ENCODE data around the gene MARCHF9.
"Not testable (repeated sequence)": the region's sequence is repeated elsewhere in the genome, so short reads cannot be mapped to it uniquely, and the experiment has no call there.

The MARCHF9 gene

DNA sequence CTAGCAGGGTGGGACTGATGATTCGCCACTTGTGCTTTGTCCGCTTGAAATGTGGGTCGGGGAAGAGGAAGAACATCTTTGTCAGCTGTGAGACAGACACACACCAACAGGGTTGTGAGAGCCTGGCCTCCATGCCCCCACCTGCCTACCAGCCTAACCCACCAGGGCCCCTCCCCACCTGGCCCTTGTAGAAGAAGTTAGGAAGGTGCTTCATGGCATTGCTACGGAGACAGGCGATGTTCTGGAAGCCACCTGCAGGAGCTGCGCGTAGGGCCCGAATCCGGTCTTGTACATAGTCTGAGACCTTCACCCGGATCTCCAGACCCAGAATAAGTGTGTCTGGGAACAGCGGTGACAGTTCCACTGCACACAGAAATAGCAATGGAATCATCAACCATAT, 14.7 kb downstream of the MARCHF9 start:
- DNase-seq (ENCODE audit: low read depth in 2 of 2), result no peak

DNA sequence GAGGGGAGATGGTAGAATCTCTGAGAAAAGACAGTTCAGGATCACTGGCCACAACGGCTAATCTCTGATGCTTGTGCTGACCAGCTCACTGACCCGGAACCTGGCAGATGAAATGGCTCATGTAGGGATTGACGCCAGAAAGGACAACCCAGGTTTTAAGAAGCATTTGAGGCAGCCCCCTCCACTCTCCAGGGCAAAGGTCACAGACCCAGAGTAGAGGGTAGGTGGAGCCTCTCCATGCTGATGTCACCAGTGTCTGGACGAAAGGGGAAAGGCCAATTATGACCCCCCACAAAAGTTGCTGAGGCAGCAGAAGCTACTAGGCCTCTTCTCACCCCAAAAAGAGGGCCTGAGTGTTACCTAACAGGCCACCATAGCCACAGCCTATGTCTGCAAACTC, 15.8 kb downstream of the MARCHF9 start:
- no peak for DNase-seq (ENCODE audit: low read depth in 2 of 2)

DNA sequence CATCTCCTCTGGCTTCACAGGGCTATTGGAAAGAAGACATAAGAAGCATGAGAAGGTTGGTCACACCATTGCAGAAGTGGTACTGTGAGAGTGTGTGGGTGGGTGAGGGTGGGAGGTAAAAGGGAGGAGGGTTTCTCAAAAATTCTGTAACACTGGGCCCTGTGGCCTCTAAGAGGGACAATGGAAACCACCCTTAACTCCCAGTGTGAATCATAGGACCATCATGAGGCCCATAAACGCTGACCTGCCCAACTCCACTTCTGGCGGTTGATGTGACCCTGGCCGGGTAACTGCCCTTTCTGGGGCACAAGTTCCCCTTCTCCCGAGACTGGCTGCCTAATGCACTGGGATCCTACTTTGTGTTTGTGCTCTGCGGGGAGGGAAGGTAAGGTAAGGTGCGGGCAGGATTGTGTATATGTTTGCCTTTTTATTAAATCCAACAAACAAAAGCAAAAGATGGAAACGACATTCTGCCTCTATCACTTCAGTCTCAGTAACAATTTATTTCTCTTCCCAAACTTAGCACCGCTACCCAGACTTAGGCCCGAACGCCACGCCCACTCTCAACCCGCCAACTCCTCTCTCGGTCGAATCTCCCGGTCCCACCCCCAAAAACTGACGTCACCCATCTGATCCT, 16.5 kb downstream of the MARCHF9 start:
- DNase-seq (ENCODE audit: low read depth in 2 of 2), result peak; percentile 81 to 83

DNA sequence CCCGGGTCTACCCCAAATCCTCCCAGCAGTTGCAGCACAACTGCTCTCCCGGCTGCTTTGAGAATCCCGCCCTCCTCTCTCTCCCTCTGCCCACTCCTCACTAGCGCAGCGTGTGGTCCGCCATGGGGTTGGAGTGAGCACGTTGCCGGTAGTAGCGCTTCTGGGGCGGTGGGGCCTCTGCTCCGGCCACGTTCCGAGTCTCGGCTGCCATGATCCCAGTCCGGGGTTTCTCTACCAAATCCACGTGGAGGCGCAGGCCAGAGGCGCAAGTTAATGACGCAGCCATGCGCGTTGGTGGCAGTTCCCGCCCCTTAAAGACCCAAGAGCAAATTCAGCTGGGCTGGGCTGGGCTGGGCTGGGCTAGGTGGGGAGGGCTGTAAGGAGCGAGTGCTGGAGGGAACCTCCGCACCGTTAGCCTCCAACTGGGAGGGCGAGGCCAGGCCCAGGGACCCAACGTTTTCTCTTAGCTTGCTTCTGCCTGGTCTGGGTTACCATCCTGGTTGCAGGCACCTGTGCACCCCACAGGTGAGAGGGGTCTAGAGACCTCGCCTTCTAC, 17.0 kb downstream of the MARCHF9 start, which contains the start of gene METTL1:
TSS of gene METTL1 (minus strand) at position 233 of the 556 bp plus-strand sequence. CDS start at position 211, 22 bp downstream.
- peak; percentile 92 to 93 for DNase-seq (ENCODE audit: low read depth in 2 of 2)

DNA sequence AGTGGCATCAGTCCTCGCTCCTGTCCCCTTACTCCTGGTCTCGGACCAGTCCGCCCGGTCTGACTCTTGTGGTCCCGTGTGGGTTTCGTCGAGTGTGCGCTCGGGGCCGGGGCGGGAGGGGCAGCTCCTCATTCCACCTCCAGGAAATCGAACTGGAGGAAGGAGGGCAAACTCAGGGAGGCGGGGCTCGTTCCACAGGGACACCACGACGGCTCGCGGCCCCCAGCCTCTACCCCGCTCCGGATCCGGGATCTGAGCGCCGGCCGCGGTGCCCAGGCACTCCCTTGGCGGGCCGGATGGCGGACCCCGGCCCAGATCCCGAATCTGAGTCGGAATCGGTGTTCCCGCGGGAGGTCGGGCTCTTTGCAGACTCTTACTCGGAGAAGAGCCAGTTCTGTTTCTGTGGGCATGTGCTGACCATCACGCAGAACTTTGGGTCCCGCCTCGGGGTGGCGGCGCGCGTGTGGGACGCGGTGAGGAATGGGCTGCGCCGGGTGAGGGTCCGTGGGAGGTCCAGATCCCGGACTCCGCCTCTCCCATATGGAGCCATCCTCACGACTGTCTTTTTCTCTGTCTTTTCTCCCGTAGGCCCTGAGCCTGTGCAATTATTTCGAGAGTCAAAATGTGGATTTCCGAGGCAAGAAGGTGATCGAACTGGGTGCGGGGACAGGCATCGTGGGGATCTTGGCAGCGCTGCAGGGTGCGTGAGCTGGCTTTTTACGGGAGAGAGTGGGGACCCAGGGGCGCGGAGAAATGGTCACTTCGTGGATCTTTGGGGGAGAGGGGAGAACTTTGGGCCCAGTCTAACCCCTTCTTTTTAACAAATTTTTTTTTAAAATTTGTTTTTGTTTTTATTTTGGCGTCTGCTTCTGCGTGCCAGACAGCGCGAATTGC, 17.8 kb downstream of the MARCHF9 start, which contains the start of gene EEF1AKMT3:
TSS of gene EEF1AKMT3 (plus strand) at position 186 of the 894 bp plus-strand sequence. CDS start at position 297, 111 bp downstream.
- DNase-seq (ENCODE audit: low read depth in 2 of 2), result no peak

DNA sequence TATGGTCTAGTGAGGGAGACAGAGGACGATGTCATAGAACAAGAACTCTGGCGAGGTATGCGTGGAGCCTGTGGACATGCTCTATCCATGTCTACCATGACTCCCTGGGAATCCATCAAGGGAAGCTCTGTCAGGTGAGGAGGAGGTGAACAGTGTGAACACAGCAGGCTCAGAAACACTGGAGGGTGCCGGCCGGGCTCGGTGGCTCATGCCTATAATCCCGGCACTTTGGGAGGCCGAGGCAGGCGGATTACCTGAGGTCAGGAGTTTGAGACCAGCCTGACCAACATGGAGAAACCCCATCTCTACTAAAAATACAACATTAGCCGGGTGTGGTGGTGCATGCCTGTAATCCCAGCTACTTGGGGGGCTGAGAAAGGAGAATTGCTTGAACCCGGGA, 19.7 kb downstream of the MARCHF9 start:
- not testable (repeated sequence) for DNase-seq (ENCODE audit: low read depth in 2 of 2)

DNA sequence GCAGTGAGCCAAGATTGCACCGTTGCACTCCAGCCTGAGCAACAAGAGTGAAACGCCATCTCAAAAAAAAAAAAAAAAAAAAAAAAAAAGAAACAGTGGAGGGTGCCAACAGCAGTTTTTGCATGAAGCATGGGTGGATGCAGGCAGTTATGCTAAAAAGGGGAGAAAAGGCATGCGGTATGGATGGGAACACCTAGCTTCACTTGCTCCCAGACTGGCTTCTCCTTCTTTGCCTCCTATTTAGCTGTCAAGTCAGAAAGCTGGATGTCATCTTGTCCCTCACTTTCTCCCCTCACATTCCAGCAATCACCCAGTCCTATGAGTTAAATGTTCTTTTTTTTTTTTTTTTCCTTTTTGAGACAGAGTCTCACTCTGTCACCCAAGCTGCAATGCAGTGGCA, 20.1 kb downstream of the MARCHF9 start:
- no peak for DNase-seq (ENCODE audit: low read depth in 2 of 2)

DNA sequence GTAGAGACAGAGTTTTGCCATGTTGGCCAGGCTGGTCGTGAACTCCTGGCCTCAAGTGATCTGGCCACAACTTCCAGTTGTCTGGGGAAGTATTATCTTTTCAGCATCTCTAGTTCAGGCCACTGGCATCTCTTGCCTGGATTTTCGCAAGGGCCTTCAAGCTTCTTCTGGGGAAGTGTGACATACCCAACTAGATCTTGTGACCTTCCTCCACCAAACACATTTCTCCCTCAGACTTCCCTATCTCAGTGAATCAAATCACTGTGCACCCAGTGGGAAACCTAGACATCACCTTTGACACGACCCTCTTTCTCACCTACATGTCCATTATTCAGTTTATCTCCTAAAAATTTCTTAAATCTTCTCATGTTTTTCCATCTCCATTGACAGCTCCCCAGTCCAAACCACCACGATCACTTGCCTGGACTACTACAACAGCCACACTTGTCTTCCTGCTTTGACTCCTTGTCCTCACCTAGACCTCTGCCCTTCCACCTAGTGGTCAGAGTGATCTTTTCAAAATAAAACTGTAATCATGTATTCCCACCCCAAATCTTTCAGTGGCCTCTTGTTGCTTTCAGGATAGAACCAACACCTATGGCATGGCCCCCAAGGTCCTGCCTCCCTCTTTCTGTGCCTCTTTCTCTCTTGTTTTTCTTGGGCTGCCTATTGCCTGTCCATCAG, 20.8 kb downstream of the MARCHF9 start:
- DNase-seq (ENCODE audit: low read depth in 2 of 2), result no peak

DNA sequence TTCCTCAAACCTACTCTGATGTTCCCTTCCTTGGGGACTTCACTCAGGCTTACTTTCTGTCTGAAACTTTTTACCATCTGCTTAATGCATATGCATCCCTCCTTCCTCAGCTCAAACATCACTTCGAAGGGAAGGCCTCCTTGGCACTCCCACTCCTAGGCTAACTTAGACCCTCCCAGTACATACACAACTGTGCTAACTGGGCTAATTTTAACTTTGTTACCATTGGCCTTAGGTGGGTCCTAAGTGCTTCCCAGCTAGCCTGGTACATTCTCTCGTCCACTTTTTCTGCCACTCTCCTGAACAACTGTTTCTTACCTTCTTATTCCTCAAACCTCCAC, 21.3 kb downstream of the MARCHF9 start:
- DNase-seq (ENCODE audit: low read depth in 2 of 2), result no peak

DNA sequence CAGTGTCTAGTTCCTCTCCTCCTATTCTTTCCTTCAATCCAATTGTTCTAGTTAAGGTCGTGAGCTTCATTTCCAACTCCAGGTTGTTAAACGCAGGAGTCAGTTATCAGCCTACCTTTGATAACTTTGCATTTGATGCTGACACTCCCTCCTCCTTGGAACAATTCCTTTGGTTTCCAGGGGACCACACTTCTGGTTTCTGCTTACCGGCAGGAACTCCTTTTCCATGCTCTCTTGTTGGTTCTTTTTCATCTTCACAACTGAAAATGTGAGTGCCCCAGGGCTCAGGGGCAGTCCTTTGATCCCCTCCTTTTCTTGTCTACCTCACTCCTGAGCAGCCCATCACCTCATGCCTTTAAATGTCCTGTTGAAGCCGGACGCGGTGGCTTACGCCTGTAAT, 22.5 kb downstream of the MARCHF9 start:
- no peak for DNase-seq (ENCODE audit: low read depth in 2 of 2)

DNA sequence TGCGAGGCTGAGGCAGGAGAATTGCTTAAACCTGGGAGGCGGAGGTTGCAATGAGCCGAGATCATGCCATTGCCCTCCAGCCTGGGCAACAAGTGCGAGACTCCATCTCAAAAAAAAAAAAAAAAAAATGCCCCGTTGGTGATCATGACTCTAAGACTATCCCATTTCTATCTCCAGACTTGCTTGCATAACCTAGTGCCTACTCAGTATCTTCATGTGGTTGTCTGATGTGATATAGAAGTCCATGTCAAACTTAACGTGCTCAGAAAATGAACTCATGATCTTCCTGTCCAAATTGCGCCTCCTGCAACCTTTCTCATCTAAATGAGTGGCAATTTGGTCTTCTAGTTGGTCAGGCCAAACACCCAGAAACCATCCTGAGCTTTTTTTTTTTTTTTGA, 23.0 kb downstream of the MARCHF9 start:
- no peak for DNase-seq (ENCODE audit: low read depth in 2 of 2)

DNA sequence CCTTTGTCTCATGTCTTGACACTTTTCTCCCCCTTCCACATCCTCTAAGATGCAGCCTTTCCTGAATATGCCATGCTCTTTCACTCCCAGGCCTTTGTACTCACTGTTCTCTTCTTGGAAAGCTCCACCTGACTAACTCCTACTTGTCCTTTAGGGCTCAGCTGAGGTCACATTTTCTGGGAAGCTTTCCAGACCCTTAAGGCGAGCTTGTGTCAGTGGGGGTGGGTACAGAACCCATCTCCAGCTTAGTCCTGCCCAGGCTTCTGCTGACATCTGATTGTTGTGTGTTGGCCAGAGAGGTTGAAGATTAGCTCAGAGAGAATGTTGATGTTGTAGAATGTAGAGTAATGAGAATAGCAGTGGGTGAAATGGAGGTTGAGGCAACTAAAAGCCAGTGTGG, 24.8 kb downstream of the MARCHF9 start:
- DNase-seq (ENCODE audit: low read depth in 2 of 2), result no peak

DNA sequence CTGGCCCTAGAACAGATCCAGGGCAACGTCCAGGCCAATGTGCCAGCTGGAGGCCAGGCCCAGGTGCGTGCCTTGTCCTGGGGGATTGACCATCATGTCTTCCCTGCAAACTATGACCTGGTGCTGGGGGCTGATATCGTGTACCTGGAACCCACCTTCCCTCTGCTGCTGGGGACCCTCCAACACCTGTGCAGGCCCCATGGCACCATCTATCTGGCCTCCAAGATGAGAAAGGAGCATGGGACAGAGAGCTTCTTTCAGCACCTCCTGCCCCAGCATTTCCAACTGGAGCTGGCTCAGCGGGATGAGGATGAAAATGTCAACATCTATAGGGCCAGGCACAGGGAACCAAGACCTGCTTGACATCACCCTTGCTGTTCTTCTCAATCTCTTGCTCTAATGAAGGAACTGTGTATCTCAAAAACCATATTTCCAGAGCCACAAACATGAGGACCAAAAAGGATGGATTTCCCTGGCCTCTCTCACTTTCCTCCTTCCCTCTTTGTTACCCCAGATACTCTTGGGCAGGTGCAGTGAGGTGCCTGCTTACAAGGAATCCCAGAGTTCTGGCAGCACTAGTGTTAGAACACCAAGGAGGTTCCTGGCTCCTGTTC, 25.5 kb downstream of the MARCHF9 start:
- DNase-seq (ENCODE audit: low read depth in 2 of 2), result no peak

DNA sequence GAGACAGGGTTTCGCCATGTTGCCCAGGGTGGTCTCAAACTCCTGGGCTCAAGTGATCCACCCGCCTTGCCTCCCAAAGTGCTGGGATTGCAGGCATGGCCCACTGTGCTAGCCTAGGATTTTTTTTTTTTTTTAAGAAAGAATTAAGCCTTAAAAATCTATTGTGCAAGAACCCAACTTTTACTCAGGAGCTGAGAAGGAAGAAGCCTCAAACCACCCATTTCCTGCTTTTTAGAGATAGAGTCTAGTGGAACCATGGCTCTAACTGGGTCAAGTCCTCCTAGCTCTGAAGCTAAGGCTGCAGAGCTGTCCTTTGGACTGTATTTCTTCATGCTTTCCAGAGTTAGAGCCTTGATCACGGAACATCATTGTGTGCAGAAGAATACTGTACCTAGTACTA, 26.3 kb downstream of the MARCHF9 start:
- no peak for DNase-seq (ENCODE audit: low read depth in 2 of 2)

DNA sequence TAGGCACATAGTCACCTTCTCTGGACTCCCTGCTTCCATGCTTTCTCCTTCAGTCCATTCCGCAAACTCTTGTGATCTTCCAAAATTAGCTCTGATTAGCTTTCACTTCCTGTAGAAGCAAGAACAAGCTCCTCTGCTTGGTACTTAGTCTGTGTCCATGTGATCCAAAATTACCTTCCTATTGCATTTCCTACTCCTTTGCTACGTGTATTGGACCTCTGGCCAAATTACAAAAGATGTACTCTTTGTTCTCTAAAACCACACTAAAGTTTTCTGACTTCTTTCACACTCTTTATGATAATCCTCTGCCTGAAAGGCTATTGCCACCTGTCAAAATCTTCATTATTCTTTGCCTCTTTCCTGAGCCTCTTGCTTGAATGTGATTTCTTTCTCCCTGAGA, 26.9 kb downstream of the MARCHF9 start:
- DNase-seq (ENCODE audit: low read depth in 2 of 2), result no peak

DNA sequence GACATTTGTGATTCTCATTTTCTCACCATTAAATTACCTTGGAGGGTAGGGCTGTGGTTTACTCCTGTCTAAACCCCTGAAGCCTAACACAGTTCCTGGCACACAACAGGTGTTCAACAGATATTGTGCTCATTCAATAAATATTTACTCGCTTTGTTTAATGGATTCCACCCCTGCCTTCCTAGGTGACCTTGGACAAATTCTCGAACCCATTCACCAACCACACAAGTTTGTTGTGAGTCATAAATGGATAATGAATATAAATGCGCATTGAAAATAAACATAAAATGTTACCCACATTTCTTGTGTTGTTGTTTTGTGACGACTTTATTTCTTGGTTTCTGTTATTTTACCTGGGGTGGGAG, 27.3 kb downstream of the MARCHF9 start:
- DNase-seq (ENCODE audit: low read depth in 2 of 2), result no peak

DNA sequence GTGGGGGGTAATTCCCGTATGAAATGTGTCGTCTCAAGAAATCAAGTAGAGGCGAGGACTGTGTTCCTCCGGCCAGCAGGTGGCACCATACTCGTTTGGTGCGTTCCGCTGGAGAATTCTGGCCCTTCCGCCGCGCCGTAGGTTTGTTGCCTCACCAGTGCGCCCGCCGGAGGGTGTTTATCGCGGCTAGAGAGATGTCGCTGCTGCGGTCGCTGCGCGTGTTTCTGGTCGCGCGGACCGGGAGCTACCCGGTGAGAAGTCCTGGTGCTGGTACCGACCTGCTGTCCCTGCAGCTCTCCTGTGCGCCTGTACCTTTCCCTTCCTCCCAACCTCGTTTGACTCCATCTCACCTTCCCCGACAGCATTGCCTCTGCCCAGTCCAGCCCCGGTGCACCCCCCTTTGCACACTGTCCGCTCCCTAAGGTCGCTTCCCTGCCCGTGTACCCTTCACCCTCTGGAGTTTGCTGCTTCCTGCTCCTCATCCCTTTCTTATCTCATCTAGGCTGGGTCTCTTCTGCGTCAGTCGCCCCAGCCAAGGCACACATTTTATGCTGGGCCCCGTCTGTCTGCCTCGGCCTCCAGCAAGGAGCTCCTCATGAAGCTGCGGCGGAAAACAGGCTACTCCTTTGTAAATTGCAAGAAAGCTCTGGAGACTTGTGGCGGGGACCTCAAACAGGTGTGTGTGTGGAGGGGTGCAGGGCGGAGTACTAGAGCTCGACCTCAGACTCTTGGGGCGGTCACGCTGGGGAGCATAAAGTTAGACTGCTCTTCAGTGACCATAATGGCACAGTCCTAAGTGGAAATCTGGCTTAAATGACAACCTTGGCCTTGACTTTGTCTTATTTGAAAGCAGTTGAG, 27.9 kb downstream of the MARCHF9 start, which contains the start of gene TSFM:
TSS of gene TSFM (plus strand) at position 180 of the 858 bp plus-strand sequence. CDS start at position 195, 15 bp downstream.
- DNase-seq (ENCODE audit: low read depth in 2 of 2), result peak; percentile 82 to 85

DNA sequence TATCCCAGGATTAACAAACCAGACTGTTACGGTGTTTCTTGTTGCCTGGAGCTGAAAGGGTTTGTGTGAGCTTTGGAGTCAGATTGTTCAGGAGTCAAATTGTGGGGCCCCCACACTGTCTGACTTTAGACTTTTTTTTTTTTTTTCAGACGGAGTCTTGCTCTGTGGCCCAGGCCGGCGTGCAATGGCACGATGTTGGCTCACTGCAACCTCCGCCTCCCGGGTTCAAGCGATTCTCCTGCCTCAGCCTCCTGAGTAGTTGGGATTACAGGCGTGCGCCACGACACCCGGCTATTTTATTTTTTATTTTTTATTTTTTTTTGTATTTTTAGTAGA, 28.5 kb downstream of the MARCHF9 start:
- DNase-seq (ENCODE audit: low read depth in 2 of 2), result no peak

DNA sequence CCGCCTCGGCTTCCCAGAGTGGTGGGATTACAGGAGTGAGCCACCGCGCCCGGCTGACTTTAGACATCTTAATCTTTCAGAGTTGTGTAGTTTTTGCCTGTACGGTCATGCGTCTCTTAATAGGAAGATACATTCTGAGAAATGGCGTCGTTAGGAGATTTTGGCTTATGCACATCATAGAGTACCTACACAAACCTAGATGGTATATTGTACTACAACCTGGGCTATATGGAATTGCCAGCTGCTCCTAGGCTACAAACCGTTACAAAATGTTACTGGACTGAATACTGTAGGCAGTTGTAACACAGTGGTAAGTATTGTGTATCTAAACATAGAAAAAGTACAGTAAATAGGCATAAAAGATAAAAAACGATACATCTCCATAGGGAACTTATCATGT, 29.0 kb downstream of the MARCHF9 start:
- no peak for DNase-seq (ENCODE audit: low read depth in 2 of 2)

DNA sequence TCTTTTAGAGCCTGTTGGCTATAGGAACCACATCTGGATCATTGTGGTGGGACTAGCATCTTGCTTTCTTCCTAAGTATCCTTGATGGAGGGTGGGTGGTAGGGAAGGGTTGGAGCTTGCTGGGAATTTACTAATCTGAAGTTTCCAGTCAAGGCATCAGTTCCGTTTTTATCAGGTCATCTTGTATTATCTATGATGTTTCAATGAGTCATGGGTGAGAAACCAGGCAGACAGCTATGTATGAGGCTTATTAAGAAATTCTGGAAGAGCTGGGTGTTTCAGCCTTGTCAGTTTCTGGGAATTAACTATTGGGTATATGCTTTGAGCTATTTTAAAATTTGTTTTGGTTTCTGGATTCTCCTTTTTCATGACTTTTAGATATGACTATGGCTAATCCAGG, 39.0 kb downstream of the MARCHF9 start:
- DNase-seq (ENCODE audit: low read depth in 2 of 2), result peak; percentile 60 to 61

DNA sequence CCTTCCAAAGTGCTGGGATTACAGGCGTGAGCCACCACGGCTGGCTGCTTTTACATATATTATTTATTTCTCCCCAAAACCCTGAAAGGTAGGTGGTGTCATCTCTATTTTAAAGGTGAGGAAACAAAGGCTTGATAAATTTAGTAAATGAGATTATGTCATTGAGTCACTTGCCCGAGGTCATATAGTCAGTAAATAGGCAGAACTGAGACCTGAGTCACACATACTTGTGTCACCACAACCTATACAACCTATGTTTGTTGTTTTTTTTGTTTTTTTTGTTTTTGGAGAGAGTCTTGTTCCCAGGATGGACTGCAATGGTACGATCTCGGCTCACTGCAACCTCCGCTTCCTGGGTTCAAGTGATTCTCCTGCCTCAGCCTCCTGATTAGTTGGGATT, 40.5 kb downstream of the MARCHF9 start:
- DNase-seq (ENCODE audit: low read depth in 2 of 2), result no peak
